Muscle layer of duodenum (tissue), 2 donors: ENCODE results near the gene ACCS.

ENCODE experiments used
- H3K27ac ChIP-seq: one replicate; pipeline ENCODE4 v1.7.0; 2013; ENCODE audit warnings: mild to moderate bottlenecking, low read length
- H3K27me3 ChIP-seq: one replicate; pipeline ENCODE4 v1.7.0; 2013; ENCODE audit warnings: low read depth, mild to moderate bottlenecking, control low read depth, low read length
- H3K36me3 ChIP-seq, 2 donors: one replicate each; pipeline ENCODE4 v1.7.0; 2013; ENCODE audit warnings: low read length in 2 of 2, control low read depth in 1 of 2, mild to moderate bottlenecking in 1 of 2; ENCODE audit not compliant: insufficient read depth in 2 of 2, control insufficient read depth in 1 of 2
- H3K4me1 ChIP-seq, 2 donors: one replicate each; pipeline ENCODE4 v1.7.0; 2013; ENCODE audit warnings: low read length in 2 of 2, mild to moderate bottlenecking in 2 of 2, control low read depth in 1 of 2, moderate library complexity in 1 of 2; ENCODE audit not compliant: insufficient read depth in 2 of 2, control insufficient read depth in 1 of 2
- H3K4me3 ChIP-seq, 2 donors: one replicate each; pipeline ENCODE4 v1.7.0; 2013; ENCODE audit warnings: low read length in 2 of 2, low read depth in 1 of 2, mild to moderate bottlenecking in 1 of 2
- H3K9me3 ChIP-seq, 2 donors: one replicate each; pipeline ENCODE4 v1.7.0; 2013; ENCODE audit warnings: low read length in 2 of 2, control low read depth in 1 of 2, mild to moderate bottlenecking in 1 of 2; ENCODE audit not compliant: control insufficient read depth in 1 of 2
- donor health status: healthy.

The ACCS gene

GRCh38 chr11:44047298-44047697, 18.8 kb upstream of the ACCS start:
- H3K27me3 ChIP-seq = no peaks in the 10 kb centered on the region
- H3K9me3 ChIP-seq = no peaks in the 10 kb centered on the region
- no peaks in the 10 kb centered on the region for H3K4me1 ChIP-seq
- H3K36me3 ChIP-seq = no peaks in the 10 kb centered on the region
- no peak overlapping the region for H3K4me3 ChIP-seq
- no peak overlapping the region for H3K27ac ChIP-seq

DNA sequence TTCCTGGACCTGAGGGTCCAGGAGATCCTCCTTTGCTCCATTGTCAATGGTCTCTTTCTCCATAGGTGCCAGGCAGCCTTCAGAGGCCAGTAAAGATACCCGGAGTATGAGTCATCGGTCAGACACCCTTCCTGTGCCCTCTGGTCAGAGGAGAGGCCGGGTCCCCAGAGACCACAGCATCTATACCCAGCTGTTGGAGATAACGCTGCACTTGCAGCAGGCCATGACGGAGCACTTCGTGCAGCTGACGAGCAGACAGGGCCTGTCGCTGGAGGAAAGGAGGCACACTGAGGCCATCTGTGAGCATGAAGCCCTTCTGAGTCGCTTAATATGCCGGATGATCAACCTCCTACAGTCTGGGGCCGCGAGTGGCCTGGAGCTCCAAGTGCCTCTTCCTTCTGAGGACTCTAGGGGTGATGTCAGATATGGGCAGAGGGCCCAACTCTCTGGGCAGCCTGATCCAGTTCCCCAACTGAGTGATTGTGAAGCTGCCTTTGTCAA, 18.1 kb upstream of the ACCS start, which contains the start of gene ACCSL:
ACCSL (plus strand) TSS at position 51 of the 501 bp plus-strand sequence; CDS start at position 107, 56 bp downstream.
- Histone ChIP-seq H3K4me1 (no peaks in the 10 kb centered on the region), H3K4me3 (no peak within 1 kb of the TSS), H3K9me3 (no peaks in the 10 kb centered on the region), H3K27ac (no peak within 1 kb of the TSS), H3K27me3 (no peaks in the 10 kb centered on the region), H3K36me3 (no peaks in the 10 kb centered on the region)

- no peak overlapping the region for H3K4me3 ChIP-seq
- no peaks in the 10 kb centered on the region for H3K4me1 ChIP-seq
- H3K36me3 ChIP-seq = no peaks in the 10 kb centered on the region
- H3K27me3 ChIP-seq = no peaks in the 10 kb centered on the region
- no peaks in the 10 kb centered on the region for H3K9me3 ChIP-seq
- H3K27ac ChIP-seq = no peak overlapping the region
Measured at GRCh38 chr11:44049832-44050231, 16.2 kb upstream of the ACCS start.

- H3K4me1 ChIP-seq = no peaks in the 10 kb centered on the region
- no peak overlapping the region for H3K27ac ChIP-seq
- H3K4me3 ChIP-seq = no peak overlapping the region
- no peaks in the 10 kb centered on the region for H3K27me3 ChIP-seq
- no peaks in the 10 kb centered on the region for H3K36me3 ChIP-seq
- H3K9me3 ChIP-seq = no peaks in the 10 kb centered on the region
Measured at GRCh38 chr11:44051171-44051570, 14.9 kb upstream of the ACCS start.

DNA sequence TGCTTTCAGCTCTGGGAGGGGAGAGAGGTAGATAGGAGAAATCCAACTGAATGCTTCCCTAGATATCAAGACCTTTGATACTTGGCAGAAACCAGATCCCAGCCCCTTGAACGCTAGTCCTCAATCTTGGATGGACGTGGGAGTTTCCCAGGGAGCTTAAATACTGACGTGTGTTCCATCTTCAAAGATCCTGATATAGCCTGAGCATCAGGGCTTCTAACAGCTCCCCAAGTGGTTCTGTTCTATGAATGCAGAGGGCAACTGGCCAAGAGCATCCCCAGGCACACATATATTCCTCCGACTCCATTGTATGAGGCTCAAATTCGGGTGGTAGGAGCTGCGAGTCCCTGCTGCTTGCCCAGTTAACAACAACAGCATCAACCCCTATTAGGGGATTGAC, 8.7 kb upstream of the ACCS start:
- no peak overlapping the region for H3K27ac ChIP-seq
- H3K4me3 ChIP-seq = no peak overlapping the region
- H3K27me3 ChIP-seq = no peaks in the 10 kb centered on the region
- no peaks in the 10 kb centered on the region for H3K4me1 ChIP-seq
- H3K9me3 ChIP-seq = no peaks in the 10 kb centered on the region
- no peaks in the 10 kb centered on the region for H3K36me3 ChIP-seq

DNA sequence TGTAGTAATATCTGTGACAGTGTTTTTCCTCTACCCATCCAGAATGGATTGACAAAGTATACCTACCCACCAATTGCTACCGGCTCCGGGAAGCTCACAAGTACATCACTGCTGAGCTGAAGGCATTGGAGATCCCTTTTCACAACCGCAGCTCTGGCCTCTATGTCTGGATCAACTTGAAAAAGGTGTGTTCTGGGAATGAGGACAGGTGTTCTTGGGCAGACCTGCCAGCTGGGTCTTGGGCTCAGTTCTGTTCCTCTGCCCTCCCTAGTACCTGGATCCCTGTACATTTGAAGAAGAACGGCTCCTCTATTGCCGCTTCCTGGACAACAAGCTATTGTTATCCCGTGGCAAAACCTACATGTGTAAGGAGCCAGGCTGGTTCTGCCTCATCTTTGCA, 7.8 kb upstream of the ACCS start:
- H3K36me3 ChIP-seq = no peaks in the 10 kb centered on the region
- no peaks in the 10 kb centered on the region for H3K9me3 ChIP-seq
- H3K4me3 ChIP-seq = no peak overlapping the region
- no peaks in the 10 kb centered on the region for H3K4me1 ChIP-seq
- H3K27me3 ChIP-seq = no peaks in the 10 kb centered on the region
- no peak overlapping the region for H3K27ac ChIP-seq

DNA sequence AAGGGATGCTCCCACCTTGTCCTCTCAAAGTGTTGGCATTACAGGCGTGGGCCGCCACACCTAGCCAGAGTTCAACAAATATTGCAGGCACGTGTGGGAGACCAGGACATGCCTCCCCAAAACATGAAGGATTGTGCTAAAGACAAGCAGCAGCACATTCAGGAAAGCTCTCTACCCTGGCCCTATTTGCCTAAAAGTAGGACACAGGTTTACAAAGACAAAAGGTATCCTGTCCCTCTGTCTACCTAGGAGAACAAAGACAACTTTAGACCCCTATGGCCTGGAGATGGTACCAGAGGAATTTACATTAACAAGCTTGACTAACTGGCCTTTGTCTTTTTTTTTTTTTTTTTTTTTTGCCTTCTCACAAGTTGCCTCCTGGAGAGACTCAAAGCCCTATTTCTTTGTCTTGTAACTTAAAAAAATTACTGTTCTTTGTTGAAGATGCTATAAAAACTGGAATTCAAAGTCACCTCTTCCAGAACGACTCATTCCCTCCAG, 859 bp upstream of the ACCS start:
- Histone ChIP-seq H3K27me3 (no peaks in the 10 kb centered on the region), H3K27ac (peak overlapping the region; percentile 93), H3K36me3 (peaks cover 0 to 10% of the 10 kb centered on the region in 2 donors), H3K9me3 (no peaks in the 10 kb centered on the region), H3K4me3 (peak overlapping the region; percentile 83 to 86), H3K4me1 (peaks cover 0 to 14% of the 10 kb centered on the region in 2 donors)

GRCh38 chr11:44066732-44067141, 667 bp downstream of the ACCS start:
- no peaks in the 10 kb centered on the region for H3K9me3 ChIP-seq
- peaks cover 3 to 10% of the 10 kb centered on the region in 2 donors for H3K36me3 ChIP-seq
- peak overlapping the region; percentile 93 for H3K27ac ChIP-seq
- H3K27me3 ChIP-seq = no peaks in the 10 kb centered on the region
- peaks cover 0 to 14% of the 10 kb centered on the region in 2 donors for H3K4me1 ChIP-seq
- H3K4me3 ChIP-seq = peak overlapping the region; percentile 83 to 86

GRCh38 chr11:44067266-44067665, 1.2 kb downstream of the ACCS start:
- Histone ChIP-seq H3K9me3 (no peaks in the 10 kb centered on the region), H3K27ac (no peak overlapping the region), H3K27me3 (no peaks in the 10 kb centered on the region), H3K36me3 (peaks cover 3 to 10% of the 10 kb centered on the region in 2 donors), H3K4me1 (peaks cover 0 to 14% of the 10 kb centered on the region in 2 donors), H3K4me3 (peak overlapping the region; percentile 83 to 86)

DNA sequence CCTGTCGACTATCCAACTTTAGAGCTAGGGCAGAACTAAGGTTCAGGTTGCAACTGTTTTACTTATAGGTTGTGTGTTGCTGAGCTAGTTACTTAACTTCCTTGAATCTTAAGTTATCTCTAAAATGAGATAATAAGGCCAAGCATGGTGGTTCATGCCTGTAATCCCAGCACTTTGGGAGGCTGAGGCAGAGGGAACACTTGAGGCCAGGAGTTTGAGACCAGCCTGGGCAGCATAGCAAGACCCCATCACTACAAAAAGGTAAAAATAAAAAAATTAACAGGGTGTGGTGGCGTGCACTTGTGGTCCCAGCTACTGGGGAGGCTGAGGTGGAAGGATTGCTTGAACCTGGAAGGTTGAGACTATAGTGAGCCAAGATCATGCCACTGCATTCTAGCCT, 2.1 kb downstream of the ACCS start:
- no peaks in the 10 kb centered on the region for H3K9me3 ChIP-seq
- H3K36me3 ChIP-seq = peaks cover 3 to 17% of the 10 kb centered on the region in 2 donors
- peaks cover 0 to 14% of the 10 kb centered on the region in 2 donors for H3K4me1 ChIP-seq
- H3K27ac ChIP-seq = no peak overlapping the region
- H3K4me3 ChIP-seq = no peak overlapping the region
- H3K27me3 ChIP-seq = no peaks in the 10 kb centered on the region

DNA sequence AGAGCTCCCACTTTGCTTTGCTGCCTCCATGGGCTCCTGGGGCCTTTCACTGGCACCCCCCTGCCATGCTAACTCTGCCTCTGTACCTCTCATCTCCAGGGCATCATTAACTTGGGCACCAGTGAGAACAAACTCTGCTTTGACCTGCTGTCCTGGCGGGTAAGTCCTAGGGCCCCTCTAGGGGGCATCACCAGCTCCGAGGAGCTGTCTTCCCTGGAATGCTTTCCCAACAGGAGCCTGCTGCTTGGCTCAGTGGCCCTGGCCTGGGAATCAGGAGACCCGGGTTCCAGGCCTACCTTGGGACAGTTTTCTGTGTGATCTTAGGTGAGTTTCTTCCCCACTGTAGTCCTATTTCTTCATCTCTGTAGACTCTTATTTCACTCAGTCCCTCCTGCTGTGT, 5.1 kb downstream of the ACCS start:
- no peaks in the 10 kb centered on the region for H3K27me3 ChIP-seq
- peaks cover 9 to 34% of the 10 kb centered on the region in 2 donors for H3K36me3 ChIP-seq
- H3K27ac ChIP-seq = no peak overlapping the region
- peaks cover 0 to 14% of the 10 kb centered on the region in 2 donors for H3K4me1 ChIP-seq
- no peak overlapping the region for H3K4me3 ChIP-seq
- no peaks in the 10 kb centered on the region for H3K9me3 ChIP-seq
